ENCODE results near the gene PPP4R3A.

GRCh38 chr14:91484186-91484585, 25.9 kb downstream of the PPP4R3A start:
- TF ChIP-seq ELF4 (IDR thresholded peaks at IDR 0.05) (no peak), FOXM1 (IDR thresholded peaks at IDR 0.05; ENCODE audit: borderline replicate concordance) (no peak), ARNT (IDR thresholded peaks at IDR 0.05) (no peak), CTBP1 (IDR thresholded peaks at IDR 0.05; ENCODE audit: borderline replicate concordance) (no peak), BHLHE40 (IDR thresholded peaks at IDR 0.05; ENCODE audit: borderline replicate concordance) (no peak), SP1 (IDR thresholded peaks at IDR 0.05) (no peak), L3MBTL2 (conservative IDR thresholded peaks at IDR 0.05) (no peak), FOXK2 (IDR thresholded peaks at IDR 0.05) (no peak), NFRKB (IDR thresholded peaks at IDR 0.05) (no peak), TARDBP (IDR thresholded peaks at IDR 0.05) (no peak), LEF1 (IDR thresholded peaks at IDR 0.05; ENCODE audit: borderline replicate concordance) (no peak), FOXA1 (IDR thresholded peaks at IDR 0.05) (no peak), PKNOX1 (IDR thresholded peaks at IDR 0.05) (no peak)
